BE2C (cell line): ENCODE results near the gene CUL1.

Experiments
- DNase-seq: peaks from one replicate; pipeline ENCODE4 v3.0.0-alpha.2; 2020
- H3K27me3 ChIP-seq: fragments of 250-450 bp; sonication (Bioruptor Pico); 2 replicates; pipeline ENCODE4 v1.5.1; 2020; ENCODE audit warnings: mild to moderate bottlenecking
- H3K36me3 ChIP-seq: fragments of 250-450 bp; sonication (Bioruptor Pico); 2 replicates; pipeline ENCODE4 v1.5.1; 2020; ENCODE audit warnings: mild to moderate bottlenecking
- H3K4me1 ChIP-seq: fragments of 250-450 bp; sonication (Bioruptor Pico); 2 replicates; pipeline ENCODE4 v1.5.1; 2020
- H3K4me3 ChIP-seq: 2 replicates; pipeline ENCODE4 v1.5.1; 2011; ENCODE audit warnings: low read depth, low read length
- H3K9me3 ChIP-seq: fragments of 250-450 bp; sonication (Bioruptor Pico); 2 replicates; pipeline ENCODE4 v1.5.1; 2020
- CTCF ChIP-seq: IDR thresholded peaks from 2 replicates; pipeline ENCODE4 v1.5.1; 2012; ENCODE audit warnings: mild to moderate bottlenecking, low read depth, low read length

The CUL1 gene

DNA sequence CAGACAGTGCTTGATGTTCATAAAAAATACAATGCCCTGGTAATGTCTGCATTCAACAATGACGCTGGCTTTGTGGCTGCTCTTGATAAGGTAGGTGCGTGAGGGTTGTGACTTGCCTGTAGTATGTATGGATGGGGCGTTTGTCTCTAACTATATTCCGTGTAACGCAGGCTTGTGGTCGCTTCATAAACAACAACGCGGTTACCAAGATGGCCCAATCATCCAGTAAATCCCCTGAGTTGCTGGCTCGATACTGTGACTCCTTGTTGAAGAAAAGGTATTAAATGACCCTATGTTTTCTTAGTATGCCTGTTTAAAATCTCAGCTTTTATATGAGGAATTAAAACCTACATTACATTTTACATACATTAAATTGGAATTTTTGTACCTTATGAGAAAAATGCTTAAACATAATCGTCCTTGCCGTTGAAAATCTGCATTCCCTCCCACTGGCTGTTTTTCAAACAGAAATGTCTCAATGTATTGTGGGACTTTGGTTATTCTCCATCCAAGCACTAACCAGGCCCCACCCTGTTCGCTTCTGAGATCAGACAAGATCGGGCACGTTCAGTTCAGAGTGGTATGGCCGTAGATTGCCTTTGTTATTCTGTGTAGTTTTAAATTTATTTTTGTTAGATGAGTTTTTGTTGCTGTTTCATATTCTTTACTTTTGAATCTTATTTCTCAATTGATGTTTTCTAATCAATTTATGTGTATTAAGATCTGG, 85.3 kb downstream of the CUL1 start:
- Histone ChIP-seq H3K9me3 (no peaks in the 10 kb centered on the region), H3K27me3 (no peaks in the 10 kb centered on the region), H3K4me3 (no peak overlapping the region), H3K4me1 (no peaks in the 10 kb centered on the region), H3K36me3 (peaks cover 40% of the 10 kb centered on the region)
- no peak for TF ChIP-seq CTCF
- DNase-seq, result no peak

- Histone ChIP-seq H3K9me3 (no peaks in the 10 kb centered on the region), H3K27me3 (no peaks in the 10 kb centered on the region), H3K4me3 (no peak overlapping the region), H3K4me1 (no peaks in the 10 kb centered on the region), H3K36me3 (peaks cover 76% of the 10 kb centered on the region)
- no peak for DNase-seq
- no peak for TF ChIP-seq CTCF
Measured at GRCh38 chr7:148787571-148788295, 89.0 kb downstream of the CUL1 start.

DNA sequence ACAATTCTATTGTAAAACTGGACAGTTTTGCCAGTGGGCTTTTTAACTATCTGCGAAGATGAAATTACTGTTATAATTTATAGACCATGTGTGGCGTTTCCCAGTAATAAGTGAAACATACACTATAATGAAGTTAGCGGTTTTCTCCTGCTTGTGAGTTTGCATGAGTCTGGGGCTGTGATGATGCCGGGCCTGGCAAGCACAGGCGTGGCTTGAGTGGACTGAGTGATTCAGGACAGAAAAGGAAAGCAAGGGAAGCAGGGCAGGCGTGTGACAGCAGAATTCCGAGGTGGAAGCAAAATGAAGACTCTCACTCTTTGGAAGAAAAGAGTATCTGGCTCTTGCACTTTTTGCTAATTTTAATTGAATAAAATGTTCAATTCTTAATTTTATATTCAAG, 90.5 kb downstream of the CUL1 start:
- no peak for DNase-seq
- Histone ChIP-seq H3K27me3 (no peaks in the 10 kb centered on the region), H3K36me3 (peaks cover 84% of the 10 kb centered on the region), H3K4me3 (no peak overlapping the region), H3K9me3 (no peaks in the 10 kb centered on the region), H3K4me1 (no peaks in the 10 kb centered on the region)
- no peak for TF ChIP-seq CTCF

GRCh38 chr7:148790131-148790726, 91.5 kb downstream of the CUL1 start:
- H3K36me3 ChIP-seq, result peaks cover 94% of the 10 kb centered on the region
- H3K27me3 ChIP-seq, result no peaks in the 10 kb centered on the region
- H3K4me1 ChIP-seq, result no peaks in the 10 kb centered on the region
- DNase-seq, result no peak
- H3K9me3 ChIP-seq, result no peaks in the 10 kb centered on the region
- H3K4me3 ChIP-seq, result no peak overlapping the region
- TF ChIP-seq CTCF, result no peak

DNA sequence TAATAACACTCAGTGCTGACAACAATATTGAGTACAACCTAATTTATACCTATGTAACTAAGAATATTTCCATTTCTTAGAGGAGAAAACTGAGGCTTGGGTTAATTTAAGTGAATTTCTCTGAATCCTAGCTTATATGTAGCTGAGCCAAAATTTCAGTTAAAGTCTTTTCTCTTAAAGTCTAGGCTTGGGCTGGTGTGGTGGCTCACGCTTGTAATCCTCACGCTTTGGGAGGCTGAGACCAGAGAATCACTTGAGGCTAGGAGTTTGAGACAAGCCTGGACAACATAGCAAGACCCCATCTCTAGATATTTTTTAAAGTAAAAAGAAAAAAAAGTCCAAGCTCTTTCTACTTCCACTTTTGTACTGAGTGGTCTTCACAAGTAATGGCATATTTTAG, 92.1 kb downstream of the CUL1 start:
- no peak for DNase-seq
- no peaks in the 10 kb centered on the region for H3K4me1 ChIP-seq
- TF ChIP-seq CTCF, result no peak
- H3K36me3 ChIP-seq, result peaks cover 92% of the 10 kb centered on the region
- H3K4me3 ChIP-seq, result no peak overlapping the region
- no peaks in the 10 kb centered on the region for H3K9me3 ChIP-seq
- H3K27me3 ChIP-seq, result no peaks in the 10 kb centered on the region

- Histone ChIP-seq H3K9me3 (no peaks in the 10 kb centered on the region), H3K4me3 (no peak overlapping the region), H3K27me3 (no peaks in the 10 kb centered on the region), H3K4me1 (no peaks in the 10 kb centered on the region), H3K36me3 (peaks cover 93% of the 10 kb centered on the region)
- no peak for TF ChIP-seq CTCF
- DNase-seq, result no peak
Measured at GRCh38 chr7:148791546-148791945, 92.8 kb downstream of the CUL1 start.
